AG04449 (cell line): ENCODE data around the gene MYO16.

ENCODE experiments used
- CTCF ChIA-PET: fragments of 350-600 bp; formaldehyde crosslinking; extraction: SDS; loops from one replicate; lab custom pipeline; 2021; ENCODE audit warnings: antibody characterized with exemption; lab: Yijun Ruan, JAX
- POLR2A ChIA-PET: fragments of 400-600, 350-600 bp; formaldehyde crosslinking; extraction: SDS; loops from one replicate; lab custom pipeline; 2020; ENCODE audit warnings: antibody characterized with exemption, inconsistent platforms; lab: Yijun Ruan, JAX
- DNase-seq: peaks from one replicate; pipeline ENCODE4 v3.0.0-alpha.2; 2010; ENCODE audit warnings: low read depth, low spot score
- H3K4me3 ChIP-seq: 2 replicates; pipeline ENCODE4 v1.5.1; 2011; ENCODE audit warnings: low read depth, mild to moderate bottlenecking, control low read depth, low read length
- TF ChIP-seq, protein P1 (sequence below): IDR thresholded peaks from one replicate; pipeline ENCODE4 v1.5.1; 2011; ENCODE audit warnings: mild to moderate bottlenecking, moderate library complexity, low read length, control low read depth, inconsistent platforms; ENCODE audit not compliant: insufficient read depth; ENCODE audit errors: missing control alignments

Gene MYO16

GRCh38 chr13:108850691-108851090 lies 221.3 kb downstream of the MYO16 start:
- POLR2A ChIA-PET = no interaction called here
- CTCF ChIA-PET = no interaction called here
- no peak overlapping the region for H3K4me3 ChIP-seq
- TF ChIP-seq, protein P1, sequence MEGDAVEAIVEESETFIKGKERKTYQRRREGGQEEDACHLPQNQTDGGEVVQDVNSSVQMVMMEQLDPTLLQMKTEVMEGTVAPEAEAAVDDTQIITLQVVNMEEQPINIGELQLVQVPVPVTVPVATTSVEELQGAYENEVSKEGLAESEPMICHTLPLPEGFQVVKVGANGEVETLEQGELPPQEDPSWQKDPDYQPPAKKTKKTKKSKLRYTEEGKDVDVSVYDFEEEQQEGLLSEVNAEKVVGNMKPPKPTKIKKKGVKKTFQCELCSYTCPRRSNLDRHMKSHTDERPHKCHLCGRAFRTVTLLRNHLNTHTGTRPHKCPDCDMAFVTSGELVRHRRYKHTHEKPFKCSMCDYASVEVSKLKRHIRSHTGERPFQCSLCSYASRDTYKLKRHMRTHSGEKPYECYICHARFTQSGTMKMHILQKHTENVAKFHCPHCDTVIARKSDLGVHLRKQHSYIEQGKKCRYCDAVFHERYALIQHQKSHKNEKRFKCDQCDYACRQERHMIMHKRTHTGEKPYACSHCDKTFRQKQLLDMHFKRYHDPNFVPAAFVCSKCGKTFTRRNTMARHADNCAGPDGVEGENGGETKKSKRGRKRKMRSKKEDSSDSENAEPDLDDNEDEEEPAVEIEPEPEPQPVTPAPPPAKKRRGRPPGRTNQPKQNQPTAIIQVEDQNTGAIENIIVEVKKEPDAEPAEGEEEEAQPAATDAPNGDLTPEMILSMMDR = no peak
- DNase-seq = no peak

- no peak overlapping the region for H3K4me3 ChIP-seq
- TF ChIP-seq, protein P1 = no peak
- no peak for DNase-seq
- ChIA-PET CTCF (no interaction called here), POLR2A (no interaction called here)
These were observed 222.2 kb downstream of the MYO16 start for GRCh38 chr13:108851660-108852059.

DNA sequence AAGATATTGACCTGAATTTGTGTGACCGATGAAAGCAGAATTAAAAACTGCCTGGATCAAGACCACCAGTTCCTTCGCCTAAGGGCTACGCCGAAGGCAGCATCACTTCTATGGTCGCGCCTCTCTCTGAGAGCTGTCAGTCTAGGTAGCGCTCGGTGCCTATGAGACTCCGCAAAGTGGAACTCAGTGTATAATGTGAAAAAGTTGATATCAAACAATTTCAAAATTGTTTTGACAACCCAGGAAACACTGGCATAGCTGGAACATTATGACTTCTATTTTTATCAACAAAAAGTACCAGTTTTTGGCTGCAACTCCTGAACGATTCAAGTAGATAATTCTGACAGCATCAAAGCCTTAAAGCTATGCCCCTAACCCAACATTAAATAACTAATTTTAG lies 223.6 kb downstream of the MYO16 start:
- no peak overlapping the region for H3K4me3 ChIP-seq
- TF ChIP-seq, protein P1 = no peak
- ChIA-PET CTCF (interaction anchor here (0.9 kb wide), 1 partner anchor 44 kb away, joined by 3 read pairs; no protein-coding TSS in a partner anchor), POLR2A (no interaction called here)
- no peak for DNase-seq

DNA sequence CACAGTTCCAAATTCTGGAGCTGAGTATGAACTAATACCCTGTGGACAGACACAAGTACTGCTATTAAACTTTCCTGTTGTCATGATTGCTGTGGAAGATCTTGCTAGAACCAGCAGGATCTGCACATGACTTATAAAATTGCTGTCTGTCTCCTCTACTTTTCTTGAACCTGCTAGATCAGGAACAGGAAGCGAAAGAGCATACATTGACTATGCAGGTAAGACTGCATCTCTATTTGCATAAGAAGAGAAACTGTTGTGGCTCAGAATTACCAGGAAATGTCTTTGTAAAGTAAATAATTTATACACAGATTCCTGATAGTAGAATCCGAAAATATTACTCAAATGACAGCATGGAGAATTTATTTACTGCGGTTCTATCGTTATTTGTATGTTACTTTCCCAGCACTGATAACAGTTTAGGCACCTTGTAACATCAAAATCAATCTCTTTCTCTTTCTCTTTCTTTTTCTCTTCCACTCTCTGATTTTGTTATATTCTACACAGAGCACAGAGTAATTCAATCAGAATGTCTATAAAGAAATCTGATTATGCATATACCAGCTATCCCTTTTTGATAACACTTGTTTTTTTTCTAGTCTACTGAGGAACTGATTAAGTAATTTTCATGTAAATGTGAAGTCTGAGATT lies 226.5 kb downstream of the MYO16 start:
- ChIA-PET POLR2A (no interaction called here), CTCF (no interaction called here)
- TF ChIP-seq, protein P1 = no peak
- H3K4me3 ChIP-seq = no peak overlapping the region
- no peak for DNase-seq

- ChIA-PET CTCF (no interaction called here), POLR2A (no interaction called here)
- TF ChIP-seq, protein P1 = no peak
- H3K4me3 ChIP-seq = no peak overlapping the region
- no peak for DNase-seq
These were observed 229.3 kb downstream of the MYO16 start for GRCh38 chr13:108858676-108859075.

GRCh38 chr13:108859197-108860012 lies 230.0 kb downstream of the MYO16 start:
- H3K4me3 ChIP-seq = no peak overlapping the region
- peak; percentile 76 for DNase-seq
- TF ChIP-seq, protein P1 = no peak
- ChIA-PET POLR2A (no interaction called here), CTCF (no interaction called here)
